Activated T-cell treated with anti-CD3 and anti-CD28 coated beads for 4 hours (primary cell): ENCODE measurements around the gene HSD17B2.

ENCODE experiments used
- DNase-seq: peaks from one replicate; pipeline ENCODE4 v3.0.0-alpha.2; 2020

The HSD17B2 gene

DNA sequence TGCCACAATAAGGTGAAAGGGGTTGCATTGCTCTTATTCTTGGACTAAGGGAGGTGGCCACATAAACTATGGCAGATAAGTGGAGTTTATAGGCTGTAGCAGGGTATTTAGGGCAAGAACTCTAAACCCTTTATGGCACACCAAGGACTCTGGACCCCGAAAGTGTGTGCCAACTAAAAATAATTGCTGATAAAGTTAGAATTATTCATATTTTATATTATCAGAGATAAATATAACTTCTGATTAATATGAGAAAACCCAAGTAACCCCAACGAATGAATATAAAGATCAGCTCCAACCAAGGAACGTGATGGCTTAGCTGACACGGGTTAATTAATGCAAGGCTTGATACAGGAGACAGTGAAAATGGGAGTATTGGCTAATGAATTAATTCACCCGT, 15.0 kb upstream of the HSD17B2 start:
- no peak for DNase-seq

DNA sequence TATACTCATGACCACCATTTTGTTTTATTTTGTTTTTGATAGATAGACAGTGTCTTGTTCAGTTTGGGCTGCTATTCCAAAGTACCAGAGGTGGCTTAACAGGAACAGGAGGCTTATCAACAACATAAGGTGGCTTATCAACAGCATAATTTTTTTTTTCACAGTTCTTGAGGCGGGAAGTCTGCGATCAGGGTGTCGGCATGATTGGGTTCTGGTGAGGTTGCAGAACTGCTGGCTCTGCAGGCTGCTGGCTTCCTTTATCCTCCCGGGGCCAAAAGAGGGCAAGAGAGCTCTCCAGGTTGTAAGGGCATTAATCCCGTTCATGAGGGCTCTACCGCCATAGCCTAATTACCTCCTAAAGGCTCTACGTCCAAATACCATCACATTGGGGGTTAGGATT, 11.8 kb upstream of the HSD17B2 start:
- DNase-seq = no peak

DNA sequence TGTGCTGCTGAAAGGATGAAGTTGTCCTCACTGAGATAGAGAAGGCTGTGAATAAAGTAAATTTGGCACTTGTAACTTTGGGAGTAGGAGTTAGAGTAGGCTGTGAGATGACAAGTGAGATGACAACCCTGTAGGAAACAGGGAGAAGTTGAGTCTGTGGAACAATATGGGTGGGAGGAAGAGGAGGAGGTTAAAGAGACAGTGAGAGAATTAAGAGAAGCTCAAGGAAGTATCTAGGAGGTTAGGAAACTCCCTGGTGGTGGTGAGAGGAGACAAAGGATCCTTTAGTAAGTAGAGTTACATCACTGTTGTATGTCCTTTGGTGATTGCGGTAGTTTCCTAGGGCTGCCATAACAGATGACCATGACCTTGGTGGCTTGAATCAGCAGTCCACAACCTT, 10.7 kb upstream of the HSD17B2 start:
- DNase-seq = no peak

DNA sequence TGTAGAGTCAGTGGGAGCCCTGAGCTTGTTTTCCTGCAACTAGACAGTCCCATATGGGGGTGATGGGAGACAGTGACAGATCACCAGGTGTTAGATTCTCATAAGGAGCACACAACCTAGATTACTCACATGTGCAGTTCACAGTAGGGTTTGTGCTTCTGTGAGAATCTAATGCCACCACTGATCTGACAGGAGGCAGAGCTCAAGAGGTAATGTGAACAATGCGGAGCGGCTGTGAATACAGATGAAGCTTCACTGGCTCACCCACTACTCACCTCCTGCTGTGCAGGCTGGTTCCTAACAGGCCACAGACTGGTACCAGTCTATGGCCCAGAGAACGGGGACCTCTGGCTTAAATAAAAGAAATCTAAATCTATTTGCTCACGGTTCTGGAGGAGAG, 10.2 kb upstream of the HSD17B2 start:
- no peak for DNase-seq

DNA sequence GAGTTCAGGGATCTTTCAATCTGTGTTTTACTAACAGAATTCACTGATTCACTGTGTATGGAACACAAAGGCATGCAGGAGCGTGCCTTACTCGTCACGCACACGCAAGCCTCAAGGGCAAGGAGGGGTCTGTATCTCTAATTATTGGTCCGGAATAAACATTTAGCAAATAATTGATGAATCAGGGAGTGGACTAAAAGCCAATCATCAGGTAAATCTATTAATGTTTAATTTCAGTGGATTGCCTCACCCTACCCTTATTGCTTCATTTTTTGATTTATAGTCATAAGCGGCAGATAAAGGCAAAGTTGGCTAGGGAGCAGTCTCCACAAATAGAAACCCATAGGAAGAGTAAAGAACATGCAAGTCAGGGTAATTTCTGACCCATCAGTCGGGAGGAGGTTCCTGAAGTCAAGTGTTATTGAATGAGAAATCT, 7.4 kb upstream of the HSD17B2 start:
- DNase-seq = no peak

DNA sequence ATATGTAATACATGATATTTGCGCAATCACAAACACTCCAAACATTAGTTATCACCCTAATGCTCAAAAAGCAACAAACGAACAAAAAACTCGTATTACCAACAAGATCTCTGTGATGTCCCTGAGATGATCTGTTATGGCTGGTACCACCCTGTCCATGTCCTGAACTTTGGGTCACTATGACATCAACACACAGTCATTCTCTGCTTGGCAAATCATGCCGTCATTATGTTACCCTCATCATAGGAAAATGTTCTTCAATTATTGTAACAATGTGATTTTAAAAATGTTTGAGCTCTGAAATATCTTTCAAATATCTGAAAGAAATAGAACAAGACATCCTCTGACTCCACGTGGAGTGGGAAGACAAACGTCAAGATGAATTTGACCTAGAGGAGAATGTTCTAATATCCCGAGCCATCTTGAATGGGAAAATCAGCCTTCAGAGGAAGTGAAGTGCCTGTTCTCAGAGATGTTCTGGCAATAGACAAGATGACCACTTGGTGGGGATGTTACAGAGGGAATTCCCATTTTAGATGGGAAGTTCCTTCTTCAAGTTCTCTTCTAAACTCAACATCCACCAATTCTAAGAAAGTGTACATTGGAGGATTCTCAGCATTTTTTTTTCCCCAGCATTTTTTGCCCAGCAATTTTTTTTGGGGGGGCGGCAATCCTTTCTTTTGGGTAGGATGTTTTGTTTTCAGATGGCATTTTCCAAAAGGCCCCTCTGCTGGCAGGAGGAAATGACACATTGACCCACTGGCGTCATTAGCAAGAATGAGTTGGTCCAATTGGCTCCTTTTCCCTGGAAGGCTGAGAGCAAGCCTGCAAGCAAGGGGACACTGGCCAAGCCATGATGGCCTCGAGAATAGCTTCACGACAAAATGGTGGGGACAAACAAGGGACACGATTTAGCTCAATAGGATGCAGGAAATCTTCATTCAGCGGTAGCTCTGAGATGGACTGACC, 3.7 kb upstream of the HSD17B2 start:
- no peak for DNase-seq

DNA sequence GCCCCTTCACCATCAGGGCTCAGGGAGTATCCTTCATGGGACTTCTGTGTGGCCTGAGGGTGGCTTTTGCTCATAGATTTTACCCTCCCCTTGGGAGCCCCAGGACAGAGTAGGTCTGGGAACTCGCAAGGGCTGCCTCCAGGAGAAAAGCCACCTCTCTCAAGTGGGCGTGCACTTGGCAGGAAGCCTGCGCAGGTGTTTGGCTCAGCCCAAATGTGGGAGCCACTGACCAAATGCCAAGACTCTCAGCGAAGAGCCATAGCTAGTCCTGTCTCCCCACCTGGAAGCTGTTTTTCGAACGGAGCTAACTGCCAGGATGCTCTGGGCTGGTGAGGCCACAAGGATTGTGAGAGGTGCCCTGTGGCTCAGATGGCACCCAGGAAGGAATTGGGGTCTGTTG, 2.0 kb upstream of the HSD17B2 start:
- DNase-seq = no peak

DNA sequence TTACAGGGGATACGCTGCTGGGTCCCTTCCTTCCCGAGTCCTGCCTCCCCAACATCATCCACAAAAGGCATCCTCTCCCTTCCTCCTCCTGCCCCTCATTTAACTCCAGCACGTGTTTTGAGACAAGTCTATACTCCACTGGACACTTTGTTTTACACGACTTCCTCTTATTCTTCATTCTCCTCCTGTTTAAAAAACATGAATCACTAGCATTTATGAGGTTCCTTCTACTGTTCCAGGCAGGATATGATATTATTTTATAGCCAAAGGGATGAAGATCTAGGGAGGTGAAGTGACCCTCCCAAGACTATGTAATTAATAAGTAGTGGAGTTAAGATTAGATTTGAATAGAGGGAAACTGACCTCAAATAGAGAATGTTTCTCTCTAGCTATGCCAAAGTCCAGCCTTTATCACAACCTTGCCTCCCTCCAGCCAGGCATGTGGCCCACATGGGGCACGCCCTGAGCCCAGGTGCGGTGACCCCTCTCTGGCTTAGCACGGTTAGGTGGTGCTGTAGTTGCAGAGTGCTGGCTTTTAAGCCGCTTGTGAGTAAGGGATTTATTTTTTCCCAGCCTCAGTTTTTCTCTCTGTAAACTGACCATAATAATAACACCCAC, 1.3 kb upstream of the HSD17B2 start:
- no peak for DNase-seq

DNA sequence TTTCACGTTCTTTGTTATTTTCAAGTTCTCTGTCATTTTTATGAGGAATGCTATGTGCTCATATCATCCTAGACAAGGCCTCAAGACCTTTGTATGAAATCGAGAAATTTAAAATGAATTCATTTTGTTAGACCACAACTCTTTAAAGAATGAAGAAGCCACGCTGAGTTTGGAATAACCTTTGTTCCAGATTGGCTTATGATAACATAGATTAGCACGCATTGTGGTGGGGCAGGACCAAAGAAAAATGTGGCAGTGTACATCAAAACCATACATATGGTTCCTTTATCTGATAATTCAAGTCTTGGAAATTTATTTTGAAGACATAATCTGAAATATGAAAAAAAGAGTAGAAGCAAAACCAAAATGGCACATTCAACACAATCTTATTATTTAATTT, 2.2 kb downstream of the HSD17B2 start:
- no peak for DNase-seq

DNA sequence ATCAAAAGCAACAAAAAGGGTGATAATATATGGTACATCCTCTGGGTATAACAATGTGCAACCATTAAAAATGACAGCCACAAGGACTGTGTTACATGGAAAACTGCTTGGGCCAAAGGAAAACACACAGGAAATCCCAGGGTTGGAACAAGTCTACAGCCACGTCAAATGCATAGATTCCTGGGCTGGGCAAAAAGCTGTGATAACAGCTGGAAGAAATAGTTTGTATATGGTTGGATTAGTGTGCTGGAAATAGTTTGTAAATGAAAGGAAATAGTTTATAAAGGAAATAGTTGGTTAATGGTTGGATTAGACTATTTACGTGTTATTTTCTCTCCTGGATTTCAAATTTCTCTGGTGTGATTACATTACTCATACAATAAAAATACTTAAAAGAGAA, 2.6 kb downstream of the HSD17B2 start:
- no peak for DNase-seq

DNA sequence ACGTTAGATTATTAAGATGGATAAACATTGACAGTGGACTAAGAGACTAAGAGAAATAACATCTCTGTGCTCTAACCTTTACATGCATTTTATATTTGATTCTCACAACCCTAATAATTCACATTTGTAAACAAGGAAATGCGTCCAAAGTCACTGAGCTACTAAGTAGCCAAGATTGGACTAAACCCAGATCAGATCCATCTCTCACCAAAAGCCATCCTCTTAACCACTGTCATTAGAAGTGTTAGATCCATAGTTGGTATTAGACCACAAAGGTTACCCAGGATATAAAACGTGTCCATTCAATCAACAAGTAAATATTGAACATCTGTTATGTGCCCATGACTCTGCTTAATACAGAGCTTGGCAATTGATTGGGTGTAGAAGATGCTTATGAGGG, 5.2 kb downstream of the HSD17B2 start:
- no peak for DNase-seq

DNA sequence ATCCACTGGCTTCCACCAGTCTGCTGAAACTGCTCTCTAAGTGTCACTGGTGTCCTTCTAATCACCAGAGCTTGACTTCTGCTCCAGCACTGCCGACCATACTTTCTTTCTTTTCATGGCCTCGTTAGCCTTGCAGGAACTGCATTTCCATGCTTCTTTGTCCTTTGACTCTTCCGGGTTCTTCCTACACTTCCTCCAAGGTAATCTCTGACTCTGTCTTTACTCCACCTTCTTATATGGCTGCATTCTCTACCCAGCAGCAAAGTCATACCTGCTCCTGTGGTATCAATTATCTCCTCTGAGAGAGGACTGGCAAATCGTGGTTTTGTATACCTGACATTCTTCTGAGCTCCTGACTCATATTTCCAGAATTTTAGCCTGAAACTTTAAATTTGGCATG, 6.5 kb downstream of the HSD17B2 start:
- DNase-seq = no peak

DNA sequence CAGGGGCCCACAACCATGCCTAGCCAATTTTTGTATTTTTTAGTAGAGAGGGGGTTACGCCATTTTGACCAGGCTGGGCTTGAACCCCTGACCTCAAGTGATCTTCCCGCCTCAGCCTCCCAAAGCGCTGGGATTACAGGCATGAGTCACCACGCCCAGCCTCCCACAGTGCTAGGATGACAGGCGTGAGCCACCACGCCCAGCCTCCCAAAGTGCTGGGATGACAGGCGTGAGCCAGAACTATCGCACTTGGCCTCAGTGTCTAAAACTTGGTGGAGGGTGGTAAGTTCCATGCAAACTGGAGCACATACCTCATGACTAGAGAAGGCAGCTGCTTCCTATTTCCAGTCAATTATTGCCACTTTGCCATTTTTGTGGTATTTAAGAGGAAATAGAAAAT, 7.1 kb downstream of the HSD17B2 start:
- DNase-seq = no peak

DNA sequence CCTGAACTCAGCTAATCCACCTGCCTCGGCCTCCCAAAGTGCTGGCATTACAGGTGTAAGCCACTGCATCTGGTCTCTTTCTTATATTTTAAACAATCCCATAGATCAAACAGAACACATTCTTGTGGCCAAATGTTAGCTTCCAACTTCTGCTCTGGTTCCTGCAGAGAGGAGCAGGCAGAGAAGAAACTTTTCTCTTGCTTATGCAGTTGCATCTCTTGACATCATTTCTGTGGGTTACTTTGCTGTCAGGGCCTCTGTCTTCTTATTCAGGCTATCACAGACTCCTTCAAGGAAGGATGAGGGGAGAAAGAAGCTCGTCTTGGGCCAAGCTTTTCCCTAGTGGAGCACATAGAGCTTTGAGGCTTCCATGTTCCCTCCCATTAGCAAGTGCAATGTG, 7.8 kb downstream of the HSD17B2 start:
- no peak for DNase-seq

DNA sequence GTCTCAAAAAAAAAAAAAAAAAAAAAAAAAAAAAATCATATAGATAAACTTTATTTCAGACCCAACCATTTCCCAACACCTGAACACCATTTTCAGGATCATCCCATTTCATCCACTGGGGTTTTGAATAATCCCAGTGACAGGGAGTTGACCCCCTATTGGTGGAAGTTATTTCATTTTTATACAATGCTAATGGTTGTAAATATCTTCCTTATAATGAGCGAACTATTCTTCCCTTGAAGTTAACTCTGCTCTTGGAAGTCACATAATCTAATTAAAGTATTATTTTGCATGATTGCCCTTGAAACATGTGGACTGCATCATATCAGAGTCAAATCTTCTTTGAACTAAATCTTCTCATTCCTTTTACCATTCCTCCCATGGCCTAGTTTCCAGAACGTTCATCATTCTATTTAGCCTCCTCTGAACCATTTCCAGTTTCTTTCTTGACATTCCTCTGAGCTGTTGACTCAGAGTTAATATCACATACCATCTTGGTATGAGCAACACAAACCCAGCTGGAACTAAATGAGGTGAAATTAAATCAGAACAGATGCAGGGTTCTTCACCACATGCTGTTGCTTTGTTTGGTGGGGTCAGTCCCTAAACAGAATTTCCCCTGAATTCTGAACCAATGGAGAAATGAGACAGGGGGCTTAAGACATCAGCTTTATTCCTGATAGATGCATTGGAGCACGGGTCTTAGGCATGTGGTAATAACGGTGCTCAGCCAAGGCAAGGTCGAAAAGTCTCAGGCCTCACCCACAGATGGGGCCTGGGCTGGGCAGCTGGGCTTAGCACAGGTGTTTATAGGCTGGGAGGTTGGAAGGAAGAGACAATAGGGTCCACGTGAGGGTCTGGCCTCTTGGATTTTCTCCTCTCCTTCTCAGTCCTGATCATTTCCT, 8.9 kb downstream of the HSD17B2 start:
- no peak for DNase-seq

DNA sequence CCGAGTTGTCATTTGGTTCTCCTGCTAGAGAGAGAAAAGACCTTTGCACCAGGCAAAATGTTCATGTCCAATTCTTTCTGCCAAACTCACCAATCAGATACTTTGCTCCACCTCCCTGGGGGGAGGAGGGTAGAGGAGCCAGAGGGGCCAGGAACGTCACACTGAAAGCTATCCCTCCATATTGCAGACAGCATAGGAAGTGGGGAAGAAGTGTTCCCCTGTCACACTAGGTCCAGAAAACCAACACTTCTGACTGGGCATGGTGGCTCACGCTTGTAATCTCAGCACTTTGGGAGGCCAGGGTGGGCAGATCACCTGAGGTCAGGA, 9.5 kb downstream of the HSD17B2 start:
- DNase-seq = no peak

DNA sequence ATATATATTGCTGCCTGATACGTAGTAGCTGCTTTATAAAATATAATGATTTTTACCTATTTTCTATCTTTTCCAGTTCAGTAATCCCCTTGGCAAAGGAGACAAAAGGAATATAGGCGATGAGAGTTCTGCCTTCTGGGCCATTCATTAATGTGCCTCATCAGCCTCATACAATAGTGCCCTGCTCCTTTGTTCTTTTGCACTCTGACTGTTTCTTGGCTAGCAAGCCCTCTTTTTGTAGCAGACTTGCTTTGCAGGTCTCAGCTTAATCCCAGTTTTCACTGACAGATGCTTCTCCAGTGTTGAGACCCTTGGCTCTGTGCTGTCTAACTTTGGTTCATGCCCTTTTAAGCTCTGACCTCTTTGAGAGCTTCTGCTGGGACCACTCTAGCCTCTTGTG, 10.4 kb downstream of the HSD17B2 start:
- DNase-seq = no peak

DNA sequence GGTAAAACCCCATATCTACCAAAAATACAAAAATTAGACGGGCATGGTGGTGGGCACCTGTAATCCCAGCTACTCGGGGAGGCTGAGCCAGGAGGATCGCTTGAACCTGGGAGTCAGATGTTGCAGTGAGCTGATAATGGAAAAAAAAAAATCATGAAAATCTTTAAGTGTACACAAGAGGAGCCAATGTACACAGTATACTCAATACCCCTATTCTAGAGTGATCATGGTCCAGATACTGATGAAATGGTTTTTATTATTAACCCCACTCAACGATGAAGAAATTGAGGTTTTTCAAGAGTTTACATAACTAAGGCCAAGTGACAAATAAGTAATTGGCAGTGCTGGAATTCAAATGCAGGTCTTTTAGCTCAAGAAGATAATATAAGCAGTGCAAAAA, 11.5 kb downstream of the HSD17B2 start:
- DNase-seq = no peak

DNA sequence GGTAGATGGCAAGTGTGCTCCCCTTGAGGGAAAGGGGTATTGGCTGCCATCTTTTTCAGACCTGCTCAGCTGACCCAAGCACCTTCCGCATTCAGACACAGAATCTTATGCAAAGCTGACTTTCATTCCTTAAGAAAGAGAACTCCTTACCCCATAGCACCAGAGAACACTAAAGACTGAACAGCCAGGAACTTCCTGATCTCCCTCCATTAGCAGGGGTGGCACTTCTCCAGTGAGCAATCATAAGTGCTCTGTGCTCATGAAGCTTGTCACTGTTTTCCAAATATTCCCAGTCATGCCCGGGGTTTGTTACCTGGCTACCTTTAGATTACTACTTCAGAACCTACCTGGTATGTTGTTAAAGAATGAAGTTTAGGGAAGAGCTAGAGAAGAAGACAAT, 11.9 kb downstream of the HSD17B2 start:
- DNase-seq = no peak

DNA sequence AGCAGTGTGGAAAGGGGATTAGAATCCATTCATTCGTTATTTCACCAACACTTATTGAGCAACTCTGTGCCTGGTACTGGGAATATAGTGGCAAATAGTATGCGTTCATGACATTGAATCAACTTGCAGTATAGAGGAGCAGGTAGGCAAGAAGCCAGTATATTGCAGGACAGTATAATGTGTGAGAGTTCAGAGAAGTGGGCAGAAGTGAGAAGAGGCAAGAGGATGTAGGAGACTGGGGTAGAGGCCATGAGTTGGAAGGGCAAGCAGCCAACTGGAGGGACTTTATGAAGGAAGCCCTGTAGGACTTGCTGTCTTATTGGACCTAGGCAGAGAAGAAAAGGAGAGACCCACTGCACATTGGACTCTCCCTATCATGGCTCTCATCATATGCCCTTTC, 12.3 kb downstream of the HSD17B2 start:
- DNase-seq = no peak

DNA sequence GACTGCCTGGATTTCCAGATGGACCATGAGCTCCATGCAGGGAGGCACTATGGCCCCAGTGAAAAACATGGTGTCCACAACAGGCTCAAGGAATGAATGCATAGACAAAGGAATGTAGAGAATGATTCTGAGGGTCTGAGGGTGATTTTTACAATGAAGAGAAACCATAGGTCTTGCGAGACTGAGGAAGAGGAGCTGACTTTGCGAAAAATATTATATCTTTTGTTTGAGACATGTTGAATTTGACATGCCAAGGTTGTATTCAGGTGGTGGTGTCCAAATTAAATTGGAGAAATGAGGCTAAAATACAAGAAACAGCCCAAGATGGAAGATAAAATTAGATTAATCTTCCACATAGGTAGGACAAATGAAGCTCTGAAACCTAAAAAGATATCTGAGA, 12.7 kb downstream of the HSD17B2 start:
- no peak for DNase-seq

DNA sequence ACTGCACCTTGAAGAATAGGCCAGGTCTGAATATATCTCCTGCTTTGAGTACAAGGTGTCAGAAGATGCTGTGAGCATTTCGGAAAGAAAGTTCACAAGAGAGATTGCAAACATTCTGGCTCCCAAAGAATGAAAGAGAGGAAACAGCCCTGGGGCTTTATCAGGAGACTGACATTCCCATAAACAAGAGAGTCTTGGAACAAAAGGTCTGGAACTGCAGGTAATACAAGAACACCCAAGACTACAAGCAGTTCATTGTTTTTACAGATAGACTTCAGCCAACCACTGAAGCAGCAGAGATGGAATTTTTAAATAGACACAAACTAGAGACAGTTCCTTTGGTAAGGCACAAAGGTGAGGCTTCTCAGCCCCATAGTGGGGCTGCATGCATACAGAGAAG, 14.4 kb downstream of the HSD17B2 start:
- no peak for DNase-seq

DNA sequence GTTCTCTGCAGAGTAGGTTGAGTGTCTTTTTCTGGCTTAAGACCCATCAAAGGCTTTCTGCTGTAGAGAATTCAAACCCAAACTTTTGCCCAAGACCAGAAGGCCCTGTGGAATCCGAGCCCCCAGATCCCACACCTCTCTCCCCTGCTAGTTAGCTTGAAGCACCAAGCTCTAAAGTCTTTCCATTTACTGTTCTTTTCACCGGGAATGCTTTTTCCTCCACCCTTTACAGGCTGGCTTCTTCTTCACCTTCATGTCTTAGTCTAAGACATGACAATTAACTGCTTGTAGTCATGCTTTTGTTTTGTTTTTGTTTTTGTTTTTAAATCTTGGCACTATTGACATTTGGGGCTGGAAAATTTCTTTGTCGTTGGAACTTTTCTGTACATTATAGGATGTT, 15.5 kb downstream of the HSD17B2 start:
- DNase-seq = no peak

DNA sequence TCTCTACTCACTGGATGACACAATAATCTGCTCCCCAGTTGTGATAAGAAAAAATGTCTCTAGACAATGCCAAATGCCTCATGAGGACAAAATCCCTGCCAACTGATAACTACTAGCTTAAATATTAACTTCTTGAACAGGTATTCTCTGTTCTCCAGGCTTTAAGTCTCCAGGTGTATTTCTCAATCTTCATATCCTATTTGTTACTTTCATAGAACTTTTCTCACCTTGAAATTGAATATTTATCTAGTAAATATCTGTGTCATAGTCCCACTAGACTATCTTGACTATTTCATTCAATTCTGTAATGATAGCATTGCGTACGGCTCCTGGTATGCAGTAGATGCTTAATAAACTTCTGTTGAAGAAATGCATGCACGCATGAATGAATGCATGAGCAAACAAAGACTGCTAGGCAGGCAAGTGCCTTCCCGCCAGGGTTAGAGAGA, 15.9 kb downstream of the HSD17B2 start:
- DNase-seq = no peak
